OCI-LY3 (cell line): Measurements from ENCODE around the gene KATNAL1.

Source experiments
- H2AFZ ChIP-seq: fragments of 200-600, 300-600 bp; shearing (Covaris generic); 2 replicates; pipeline ENCODE4 v1.6.0; 2014; ENCODE audit warnings: antibody characterized with exemption, low read depth, low read length
- H3K27ac ChIP-seq: fragments of 200-600, 300-600 bp; sonication (generic); 2 replicates; pipeline ENCODE4 v1.5.1; 2014; ENCODE audit warnings: mild to moderate bottlenecking, low read length, moderate library complexity, mixed read lengths
- H3K27me3 ChIP-seq: fragments of 200-600, 300-600 bp; sonication (generic); 2 replicates; pipeline ENCODE4 v1.6.1; 2014; ENCODE audit warnings: low read depth, low read length, mixed read lengths
- H3K36me3 ChIP-seq: fragments of 200-600, 300-600 bp; sonication (generic); replicated peaks from 2 replicates; pipeline ENCODE3; 2014; ENCODE audit warnings: low read depth, low read length, mixed read lengths
- H3K4me1 ChIP-seq: fragments of 300-600, 200-600 bp; sonication (generic); 2 replicates; pipeline ENCODE4 v1.6.1; 2014; ENCODE audit warnings: low read length, mixed read lengths
- H3K4me2 ChIP-seq: fragments of 200-600, 300-600 bp; sonication (generic); 2 replicates; pipeline ENCODE4 v1.6.1; 2014; ENCODE audit warnings: low read length, mixed read lengths
- H3K4me3 ChIP-seq: fragments of 300-600, 200-600 bp; sonication (generic); 2 replicates; pipeline ENCODE4 v1.5.1; 2014; ENCODE audit warnings: antibody characterized with exemption, mild to moderate bottlenecking, low read length, moderate library complexity
- H3K79me2 ChIP-seq: fragments of 300-600, 200-600 bp; shearing (Covaris generic); 2 replicates; pipeline ENCODE4 v1.6.1; 2014; ENCODE audit warnings: mild to moderate bottlenecking, low read length, mixed read lengths
- H3K9ac ChIP-seq: fragments of 300-600, 200-600 bp; shearing (Covaris generic); 2 replicates; pipeline ENCODE4 v1.6.0; 2014; ENCODE audit warnings: mild to moderate bottlenecking, low read length, moderate library complexity
- H3K9me3 ChIP-seq: fragments of 200-600, 300-600 bp; shearing (Covaris generic); 2 replicates; pipeline ENCODE4 v1.6.1; 2014; ENCODE audit warnings: low read length, mixed read lengths; ENCODE audit not compliant: insufficient read depth
- H4K20me1 ChIP-seq: fragments of 200-600, 300-600 bp; sonication (generic); 2 replicates; pipeline ENCODE4 v1.6.1; 2016; ENCODE audit warnings: low read length, mixed read lengths; ENCODE audit not compliant: insufficient read depth
- CTCF ChIP-seq: fragments of 200-600, 300-600 bp; sonication (generic); IDR thresholded peaks from 2 replicates; pipeline ENCODE4 v1.5.1; 2014; ENCODE audit warnings: antibody characterized with exemption, low read length, low read depth
- EZH2phosphoT487 ChIP-seq: fragments of 200-600 bp; shearing (Covaris generic); IDR thresholded peaks from 2 replicates; pipeline ENCODE4 v1.6.1; 2018; ENCODE audit warnings: antibody characterized with exemption, mixed run types, low read depth

KATNAL1 gene

GRCh38 chr13:30157616-30157993 lies 149.7 kb downstream of the KATNAL1 start:
- H3K9ac ChIP-seq, result peak overlapping the region; percentile 74
- peaks cover 6% of the 10 kb centered on the region for H3K36me3 ChIP-seq
- peak overlapping the region; percentile 76 for H3K4me3 ChIP-seq
- H3K4me2 ChIP-seq, result peak overlapping the region; percentile 85
- peaks cover 74% of the 10 kb centered on the region for H3K4me1 ChIP-seq
- H3K27me3 ChIP-seq, result no peaks in the 10 kb centered on the region
- no peaks in the 10 kb centered on the region for H3K9me3 ChIP-seq
- H3K27ac ChIP-seq, result peak overlapping the region; percentile 95
- H4K20me1 ChIP-seq, result no peaks in the 10 kb centered on the region
- H3K79me2 ChIP-seq, result peaks cover 34% of the 10 kb centered on the region
- H2AFZ ChIP-seq, result no peak overlapping the region; the same call in 1 of the 2 replicates
- TF ChIP-seq EZH2phosphoT487 (no peak), CTCF (no peak; the same call in 1 of the 2 replicates)

GRCh38 chr13:30156826-30157615 lies 150.3 kb downstream of the KATNAL1 start:
- Histone ChIP-seq H3K27me3 (no peaks in the 10 kb centered on the region), H3K4me2 (peak overlapping the region; percentile 85), H3K4me3 (peak overlapping the region; percentile 76), H3K9me3 (no peaks in the 10 kb centered on the region), H3K4me1 (peaks cover 80% of the 10 kb centered on the region), H3K36me3 (peaks cover 12% of the 10 kb centered on the region), H2AFZ (peak overlapping the region; percentile 11; the same call in 1 of the 2 replicates), H3K27ac (peak overlapping the region; percentile 95), H4K20me1 (no peaks in the 10 kb centered on the region), H3K79me2 (peaks cover 40% of the 10 kb centered on the region), H3K9ac (peak overlapping the region; percentile 74)
- peak; percentile 19; the same call in 1 of the 2 replicates for TF ChIP-seq CTCF
- TF ChIP-seq EZH2phosphoT487, result no peak

GRCh38 chr13:30156270-30156669 lies 151.1 kb downstream of the KATNAL1 start:
- no peaks in the 10 kb centered on the region for H3K9me3 ChIP-seq
- H3K79me2 ChIP-seq, result peaks cover 47% of the 10 kb centered on the region
- H3K4me3 ChIP-seq, result peak overlapping the region; percentile 76
- peak overlapping the region; percentile 85 for H3K4me2 ChIP-seq
- H3K36me3 ChIP-seq, result peaks cover 19% of the 10 kb centered on the region
- peaks cover 87% of the 10 kb centered on the region for H3K4me1 ChIP-seq
- peak overlapping the region; percentile 1; the same call in 1 of the 2 replicates for H2AFZ ChIP-seq
- no peaks in the 10 kb centered on the region for H3K27me3 ChIP-seq
- H4K20me1 ChIP-seq, result no peaks in the 10 kb centered on the region
- TF ChIP-seq CTCF (no peak), EZH2phosphoT487 (no peak)
- H3K9ac ChIP-seq, result peak overlapping the region; percentile 74
- H3K27ac ChIP-seq, result peak overlapping the region; percentile 95

GRCh38 chr13:30154931-30155330 lies 152.4 kb downstream of the KATNAL1 start:
- H3K79me2 ChIP-seq, result peaks cover 48% of the 10 kb centered on the region
- no peaks in the 10 kb centered on the region for H4K20me1 ChIP-seq
- H2AFZ ChIP-seq, result no peak overlapping the region; the same call in 1 of the 2 replicates
- H3K36me3 ChIP-seq, result peaks cover 24% of the 10 kb centered on the region
- peak overlapping the region; percentile 74 for H3K9ac ChIP-seq
- TF ChIP-seq CTCF (no peak), EZH2phosphoT487 (no peak)
- peak overlapping the region; percentile 95 for H3K27ac ChIP-seq
- H3K4me2 ChIP-seq, result peak overlapping the region; percentile 85
- no peaks in the 10 kb centered on the region for H3K9me3 ChIP-seq
- H3K4me3 ChIP-seq, result peak overlapping the region; percentile 76
- peaks cover 100% of the 10 kb centered on the region for H3K4me1 ChIP-seq
- H3K27me3 ChIP-seq, result no peaks in the 10 kb centered on the region
